ENCODE data around the gene CCDC77.

GRCh38 chr12:447141-447540, 45.7 kb downstream of the CCDC77 start:
- TF ChIP-seq POLR2AphosphoS5 (IDR thresholded peaks at IDR 0.05; ENCODE audit: low read depth, low read length) (no peak), POLR2A (IDR thresholded peaks at IDR 0.05; ENCODE audit: low read depth, low read length) (no peak), TAF1 (IDR thresholded peaks at IDR 0.05; ENCODE audit: borderline replicate concordance, low read depth, low read length) (no peak)

Measured in GM12892 (cell line).